ENCODE data around the gene PLA2G4A. TPM values are rescaled to one million over a fixed set of nuclear protein-coding genes. Genes with fewer than 3 reads are reported as not detected.

The PLA2G4A gene
- polyA plus RNA-seq, 1 donor from 2014 or later, result not detected

- Histone ChIP-seq H3K9me3 (ENCODE audit: low read length) (no peaks in the 10 kb centered on the region), H3K9ac (ENCODE audit: low read length) (no peak overlapping the region), H3F3A (ENCODE audit: insufficient read depth, low read length, poor library complexity, severe bottlenecking) (no peaks in the 10 kb centered on the region), H3K4me3 (ENCODE audit: low read length) (no peak overlapping the region), H2AFZ (ENCODE audit: low read depth, low read length) (no peak overlapping the region), H3K79me2 (replicated peaks; ENCODE audit: insufficient read depth, low read length) (no peaks in the 10 kb centered on the region), H3K36me3 (ENCODE audit: insufficient read depth, low read length) (no peaks in the 10 kb centered on the region), H4K20me1 (ENCODE audit: insufficient read depth) (no peaks in the 10 kb centered on the region), H3K9me2 (ENCODE audit: insufficient read depth, low read length) (no peaks in the 10 kb centered on the region), H3K27me3 (ENCODE audit: insufficient read depth, low read depth, low read length) (no peaks in the 10 kb centered on the region), H3K27ac (ENCODE audit: low read length) (no peak overlapping the region), H3K4me2 (ENCODE audit: low read length) (no peak overlapping the region)
- no peak for TF ChIP-seq TAF1 (IDR thresholded peaks at IDR 0.05; ENCODE audit: low read depth)
- TF ChIP-seq POLR2AphosphoS5 (IDR thresholded peaks at IDR 0.05), result no peak
- no peak for TF ChIP-seq SMC3 (conservative IDR thresholded peaks at IDR 0.05; ENCODE audit: poor library complexity)
Measured at GRCh38 chr1:186899977-186900376, 71.2 kb downstream of the PLA2G4A start.

DNA sequence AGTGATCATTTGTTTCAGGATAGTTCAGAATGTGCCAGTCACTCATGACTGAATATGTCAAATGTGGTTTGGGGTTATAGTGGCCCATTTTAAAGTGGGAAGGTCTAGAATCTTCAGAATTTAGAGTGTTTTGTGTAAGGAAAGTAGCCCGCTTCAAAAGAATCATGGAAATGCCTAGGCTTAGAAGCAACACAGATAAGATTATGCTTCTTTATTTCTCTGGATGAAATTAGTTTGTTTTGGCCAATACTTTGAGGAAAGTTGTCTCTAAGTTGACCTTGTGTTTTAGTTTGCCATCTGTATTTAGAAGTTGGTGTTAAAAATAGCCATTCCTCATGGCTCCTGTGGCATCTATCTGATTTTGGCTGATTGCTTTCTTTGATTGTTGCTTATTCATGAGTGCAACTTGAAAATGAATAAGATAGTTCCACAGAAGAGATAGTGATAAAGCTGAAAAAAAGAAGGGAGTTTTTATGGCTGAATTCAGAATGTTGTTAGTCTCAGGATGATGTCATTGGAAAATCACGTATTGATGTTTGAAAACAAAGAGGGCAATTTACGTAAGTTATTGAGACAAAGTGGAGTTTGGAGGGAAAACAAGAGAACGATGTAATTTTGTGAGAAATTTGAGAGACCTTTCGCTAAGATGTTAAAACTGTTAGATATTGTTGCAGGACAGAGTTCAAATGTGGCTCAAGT lies 71.9 kb downstream of the PLA2G4A start:
- H3K9ac ChIP-seq (ENCODE audit: low read length), result no peak overlapping the region
- no peak overlapping the region for H3K4me3 ChIP-seq (ENCODE audit: low read length)
- TF ChIP-seq MXI1 (conservative IDR thresholded peaks at IDR 0.05; ENCODE audit: poor library complexity, severe bottlenecking) (no peak), EP300 (conservative IDR thresholded peaks at IDR 0.05; ENCODE audit: poor library complexity, severe bottlenecking) (no peak), RAD21 (conservative IDR thresholded peaks at IDR 0.05) (no peak), SMC3 (conservative IDR thresholded peaks at IDR 0.05; ENCODE audit: poor library complexity) (no peak), EZH2 (IDR thresholded peaks at IDR 0.05; ENCODE audit: borderline replicate concordance, insufficient read depth, low read length, poor library complexity, severe bottlenecking) (no peak), POLR2AphosphoS5 (IDR thresholded peaks at IDR 0.05) (no peak), TAF1 (IDR thresholded peaks at IDR 0.05; ENCODE audit: low read depth) (no peak)
- TF ChIP-seq, protein P1, sequence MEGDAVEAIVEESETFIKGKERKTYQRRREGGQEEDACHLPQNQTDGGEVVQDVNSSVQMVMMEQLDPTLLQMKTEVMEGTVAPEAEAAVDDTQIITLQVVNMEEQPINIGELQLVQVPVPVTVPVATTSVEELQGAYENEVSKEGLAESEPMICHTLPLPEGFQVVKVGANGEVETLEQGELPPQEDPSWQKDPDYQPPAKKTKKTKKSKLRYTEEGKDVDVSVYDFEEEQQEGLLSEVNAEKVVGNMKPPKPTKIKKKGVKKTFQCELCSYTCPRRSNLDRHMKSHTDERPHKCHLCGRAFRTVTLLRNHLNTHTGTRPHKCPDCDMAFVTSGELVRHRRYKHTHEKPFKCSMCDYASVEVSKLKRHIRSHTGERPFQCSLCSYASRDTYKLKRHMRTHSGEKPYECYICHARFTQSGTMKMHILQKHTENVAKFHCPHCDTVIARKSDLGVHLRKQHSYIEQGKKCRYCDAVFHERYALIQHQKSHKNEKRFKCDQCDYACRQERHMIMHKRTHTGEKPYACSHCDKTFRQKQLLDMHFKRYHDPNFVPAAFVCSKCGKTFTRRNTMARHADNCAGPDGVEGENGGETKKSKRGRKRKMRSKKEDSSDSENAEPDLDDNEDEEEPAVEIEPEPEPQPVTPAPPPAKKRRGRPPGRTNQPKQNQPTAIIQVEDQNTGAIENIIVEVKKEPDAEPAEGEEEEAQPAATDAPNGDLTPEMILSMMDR (IDR thresholded peaks at IDR 0.05; ENCODE audit: poor library complexity, severe bottlenecking), result no peak
- TF ChIP-seq, protein P2, sequence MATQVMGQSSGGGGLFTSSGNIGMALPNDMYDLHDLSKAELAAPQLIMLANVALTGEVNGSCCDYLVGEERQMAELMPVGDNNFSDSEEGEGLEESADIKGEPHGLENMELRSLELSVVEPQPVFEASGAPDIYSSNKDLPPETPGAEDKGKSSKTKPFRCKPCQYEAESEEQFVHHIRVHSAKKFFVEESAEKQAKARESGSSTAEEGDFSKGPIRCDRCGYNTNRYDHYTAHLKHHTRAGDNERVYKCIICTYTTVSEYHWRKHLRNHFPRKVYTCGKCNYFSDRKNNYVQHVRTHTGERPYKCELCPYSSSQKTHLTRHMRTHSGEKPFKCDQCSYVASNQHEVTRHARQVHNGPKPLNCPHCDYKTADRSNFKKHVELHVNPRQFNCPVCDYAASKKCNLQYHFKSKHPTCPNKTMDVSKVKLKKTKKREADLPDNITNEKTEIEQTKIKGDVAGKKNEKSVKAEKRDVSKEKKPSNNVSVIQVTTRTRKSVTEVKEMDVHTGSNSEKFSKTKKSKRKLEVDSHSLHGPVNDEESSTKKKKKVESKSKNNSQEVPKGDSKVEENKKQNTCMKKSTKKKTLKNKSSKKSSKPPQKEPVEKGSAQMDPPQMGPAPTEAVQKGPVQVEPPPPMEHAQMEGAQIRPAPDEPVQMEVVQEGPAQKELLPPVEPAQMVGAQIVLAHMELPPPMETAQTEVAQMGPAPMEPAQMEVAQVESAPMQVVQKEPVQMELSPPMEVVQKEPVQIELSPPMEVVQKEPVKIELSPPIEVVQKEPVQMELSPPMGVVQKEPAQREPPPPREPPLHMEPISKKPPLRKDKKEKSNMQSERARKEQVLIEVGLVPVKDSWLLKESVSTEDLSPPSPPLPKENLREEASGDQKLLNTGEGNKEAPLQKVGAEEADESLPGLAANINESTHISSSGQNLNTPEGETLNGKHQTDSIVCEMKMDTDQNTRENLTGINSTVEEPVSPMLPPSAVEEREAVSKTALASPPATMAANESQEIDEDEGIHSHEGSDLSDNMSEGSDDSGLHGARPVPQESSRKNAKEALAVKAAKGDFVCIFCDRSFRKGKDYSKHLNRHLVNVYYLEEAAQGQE (IDR thresholded peaks at IDR 0.05; ENCODE audit: borderline replicate concordance), result no peak
- H3K27me3 ChIP-seq (ENCODE audit: insufficient read depth, low read depth, low read length), result no peaks in the 10 kb centered on the region
- no peaks in the 10 kb centered on the region for H3F3A ChIP-seq (ENCODE audit: insufficient read depth, low read length, poor library complexity, severe bottlenecking)
- no peaks in the 10 kb centered on the region for H3K79me2 ChIP-seq (replicated peaks; ENCODE audit: insufficient read depth, low read length)
- H3K4me2 ChIP-seq (ENCODE audit: low read length), result no peak overlapping the region
- no peak overlapping the region for H3K27ac ChIP-seq (ENCODE audit: low read length)
- H3K9me2 ChIP-seq (ENCODE audit: insufficient read depth, low read length), result no peaks in the 10 kb centered on the region
- H3K36me3 ChIP-seq (ENCODE audit: insufficient read depth, low read length), result no peaks in the 10 kb centered on the region
- H2AFZ ChIP-seq (ENCODE audit: low read depth, low read length), result no peak overlapping the region
- H3K9me3 ChIP-seq (ENCODE audit: low read length), result no peaks in the 10 kb centered on the region
- no peaks in the 10 kb centered on the region for H4K20me1 ChIP-seq (ENCODE audit: insufficient read depth)

Measured in neural cell (in vitro differentiated cells).